ENCODE measurements around the gene DGCR8. TPM values are rescaled to one million over a fixed set of nuclear protein-coding genes. Genes with fewer than 3 reads are reported as not detected.

Gene DGCR8
- polyA plus RNA-seq, 3 donors from 2014 or later: 0.83 to 5.4 (median 1.4) TPM

GRCh38 chr22:20143883-20144665 lies 64.0 kb downstream of the DGCR8 start:
- peaks cover 3 to 5% of the 10 kb centered on the region in 2 donors for H3K4me1 Mint-ChIP-seq
- H3K36me3 Mint-ChIP-seq: no peaks in the 10 kb centered on the region
- DNase-seq: no peak
- H3K4me3 Mint-ChIP-seq: no peak overlapping the region
- H3K27me3 Mint-ChIP-seq (ENCODE audit: low read depth in 3 of 3): peaks cover 0 to 2% (median 0%) of the 10 kb centered on the region in 3 donors
- no peak overlapping the region for H3K27ac Mint-ChIP-seq
- H3K9me3 Mint-ChIP-seq: no peaks in the 10 kb centered on the region

GRCh38 chr22:20145206-20145831 lies 65.3 kb downstream of the DGCR8 start:
- no peaks in the 10 kb centered on the region for H3K36me3 Mint-ChIP-seq
- no peak for DNase-seq
- H3K4me1 Mint-ChIP-seq: no peaks in the 10 kb centered on the region
- H3K27me3 Mint-ChIP-seq (ENCODE audit: low read depth in 3 of 3): peaks cover 0 to 2% (median 0%) of the 10 kb centered on the region in 3 donors
- H3K9me3 Mint-ChIP-seq: no peaks in the 10 kb centered on the region
- no peak overlapping the region for H3K4me3 Mint-ChIP-seq
- no peak overlapping the region for H3K27ac Mint-ChIP-seq

GRCh38 chr22:20145832-20146223 lies 65.8 kb downstream of the DGCR8 start:
- no peaks in the 10 kb centered on the region for H3K9me3 Mint-ChIP-seq
- H3K27ac Mint-ChIP-seq: no peak overlapping the region
- peaks cover 0 to 2% (median 0%) of the 10 kb centered on the region in 3 donors for H3K27me3 Mint-ChIP-seq (ENCODE audit: low read depth in 3 of 3)
- H3K4me1 Mint-ChIP-seq: no peaks in the 10 kb centered on the region
- H3K4me3 Mint-ChIP-seq: no peak overlapping the region
- no peaks in the 10 kb centered on the region for H3K36me3 Mint-ChIP-seq
- DNase-seq: no peak

- Mint-ChIP-seq H3K27ac (no peak overlapping the region), H3K4me3 (no peak overlapping the region)
- no peak for DNase-seq
Measured at GRCh38 chr22:20146777-20147176, 66.7 kb downstream of the DGCR8 start.

GRCh38 chr22:20147237-20147988 lies 67.4 kb downstream of the DGCR8 start:
- Mint-ChIP-seq H3K9me3 (no peaks in the 10 kb centered on the region), H3K27me3 (ENCODE audit: low read depth in 3 of 3) (peaks cover 0 to 2% (median 0%) of the 10 kb centered on the region in 3 donors), H3K36me3 (no peaks in the 10 kb centered on the region), H3K4me1 (no peaks in the 10 kb centered on the region), H3K27ac (no peak overlapping the region), H3K4me3 (no peak overlapping the region)
- no peak for DNase-seq

More at GRCh38 chr22:20146777-20147176, 66.7 kb downstream of the DGCR8 start:
- no peaks in the 10 kb centered on the region for H3K36me3 Mint-ChIP-seq
- H3K9me3 Mint-ChIP-seq: no peaks in the 10 kb centered on the region
- peaks cover 0 to 2% (median 0%) of the 10 kb centered on the region in 3 donors for H3K27me3 Mint-ChIP-seq (ENCODE audit: low read depth in 3 of 3)
- H3K4me1 Mint-ChIP-seq: no peaks in the 10 kb centered on the region

- Mint-ChIP-seq H3K36me3 (no peaks in the 10 kb centered on the region), H3K4me3 (no peak overlapping the region), H3K9me3 (no peaks in the 10 kb centered on the region), H3K27me3 (ENCODE audit: low read depth in 3 of 3) (peaks cover 0 to 2% (median 0%) of the 10 kb centered on the region in 3 donors), H3K4me1 (no peaks in the 10 kb centered on the region), H3K27ac (no peak overlapping the region)
- no peak for DNase-seq
Measured at GRCh38 chr22:20148414-20148813, 68.4 kb downstream of the DGCR8 start.

GRCh38 chr22:20149257-20150250 lies 69.5 kb downstream of the DGCR8 start:
- Mint-ChIP-seq H3K36me3 (no peaks in the 10 kb centered on the region), H3K27me3 (ENCODE audit: low read depth in 3 of 3) (peaks cover 0 to 2% (median 2%) of the 10 kb centered on the region in 3 donors), H3K9me3 (no peaks in the 10 kb centered on the region)

GRCh38 chr22:20150381-20151275 lies 70.6 kb downstream of the DGCR8 start, which contains the start of gene CCDC188:
Gene CCDC188, minus strand, starts transcription at chr22:20151055. Its CDS starts 69 bp downstream, at chr22:20150986.
- Mint-ChIP-seq H3K36me3 (no peaks in the 10 kb centered on the region), H3K27ac (peak within 1 kb of the TSS in 1 of 6 donors; percentile 35), H3K9me3 (no peaks in the 10 kb centered on the region), H3K4me3 (no peak within 1 kb of the TSS), H3K27me3 (ENCODE audit: low read depth in 3 of 3) (peaks cover 0 to 2% (median 2%) of the 10 kb centered on the region in 3 donors), H3K4me1 (no peaks in the 10 kb centered on the region)
- no peak for DNase-seq

More at GRCh38 chr22:20149257-20150250, 69.5 kb downstream of the DGCR8 start:
- DNase-seq: no peak
- no peak overlapping the region for H3K27ac Mint-ChIP-seq
- H3K4me1 Mint-ChIP-seq: no peaks in the 10 kb centered on the region
- no peak overlapping the region for H3K4me3 Mint-ChIP-seq

- no peaks in the 10 kb centered on the region for H3K9me3 Mint-ChIP-seq
- H3K27me3 Mint-ChIP-seq (ENCODE audit: low read depth in 3 of 3): peaks cover 2 to 3% (median 2%) of the 10 kb centered on the region in 3 donors
- no peaks in the 10 kb centered on the region for H3K4me1 Mint-ChIP-seq
- H3K27ac Mint-ChIP-seq: peak overlapping the region in 1 of 6 donors; percentile 35
- H3K4me3 Mint-ChIP-seq: no peak overlapping the region
- DNase-seq: no peak
- H3K36me3 Mint-ChIP-seq: no peaks in the 10 kb centered on the region
Measured at GRCh38 chr22:20151276-20151588, 71.2 kb downstream of the DGCR8 start.

GRCh38 chr22:20152464-20152890 lies 72.4 kb downstream of the DGCR8 start:
- Mint-ChIP-seq H3K4me3 (no peak overlapping the region), H3K9me3 (no peaks in the 10 kb centered on the region), H3K27me3 (ENCODE audit: low read depth in 3 of 3) (peaks cover 4 to 7% (median 5%) of the 10 kb centered on the region in 3 donors), H3K4me1 (peaks cover 0 to 2% of the 10 kb centered on the region in 2 donors), H3K27ac (no peak overlapping the region), H3K36me3 (no peaks in the 10 kb centered on the region)
- DNase-seq: no peak

- Mint-ChIP-seq H3K27ac (no peak overlapping the region), H3K4me3 (no peak overlapping the region), H3K27me3 (ENCODE audit: low read depth in 3 of 3) (peaks cover 4 to 8% (median 5%) of the 10 kb centered on the region in 3 donors)
Measured at GRCh38 chr22:20153945-20154344, 73.9 kb downstream of the DGCR8 start.

GRCh38 chr22:20154602-20155187 lies 74.7 kb downstream of the DGCR8 start:
- peaks cover 0 to 2% of the 10 kb centered on the region in 2 donors for H3K4me1 Mint-ChIP-seq
- peaks cover 4 to 8% (median 5%) of the 10 kb centered on the region in 3 donors for H3K27me3 Mint-ChIP-seq (ENCODE audit: low read depth in 3 of 3)
- no peaks in the 10 kb centered on the region for H3K9me3 Mint-ChIP-seq
- H3K27ac Mint-ChIP-seq: peak overlapping the region in 1 of 6 donors; percentile 50
- no peak overlapping the region for H3K4me3 Mint-ChIP-seq
- DNase-seq: no peak
- no peaks in the 10 kb centered on the region for H3K36me3 Mint-ChIP-seq

More at GRCh38 chr22:20153945-20154344, 73.9 kb downstream of the DGCR8 start:
- H3K4me1 Mint-ChIP-seq: peaks cover 0 to 2% of the 10 kb centered on the region in 2 donors
- no peaks in the 10 kb centered on the region for H3K9me3 Mint-ChIP-seq
- no peak for DNase-seq
- H3K36me3 Mint-ChIP-seq: no peaks in the 10 kb centered on the region
